Superior temporal gyrus (tissue), 1 donor: ENCODE results near the gene TMEM209.
"Not testable (repeated sequence)": the region's sequence is repeated elsewhere in the genome, so short reads cannot be mapped to it uniquely, and the experiment has no call there.

Experiments used
- DNase-seq: peaks from one replicate; pipeline ENCODE4 v3.0.0-alpha.2; 2016; ENCODE audit errors: extremely low spot score

Gene TMEM209

GRCh38 chr7:130205084-130205947, at the start of gene TMEM209:
TSS of gene TMEM209 (minus strand) at chr7:130205406. CDS start at chr7:130205375, 31 bp downstream.
- peak; percentile 97 for DNase-seq

- DNase-seq, result no peak
These were observed 49.3 kb upstream of the TMEM209 start for GRCh38 chr7:130254555-130254954.

- DNase-seq, result not testable (repeated sequence)
These were observed 44.4 kb upstream of the TMEM209 start for GRCh38 chr7:130249626-130250025.

GRCh38 chr7:130248842-130249241, 43.6 kb upstream of the TMEM209 start:
- DNase-seq, result not testable (repeated sequence)

GRCh38 chr7:130246491-130246890, 41.3 kb upstream of the TMEM209 start:
- not testable (repeated sequence) for DNase-seq

- DNase-seq, result not testable (repeated sequence)
These were observed 38.3 kb upstream of the TMEM209 start for GRCh38 chr7:130243486-130243885.

- DNase-seq, result peak; percentile 40
These were observed 37.2 kb upstream of the TMEM209 start for GRCh38 chr7:130242198-130243014.

- DNase-seq, result no peak
These were observed 35.0 kb upstream of the TMEM209 start for GRCh38 chr7:130240240-130240639.

- DNase-seq, result not testable (repeated sequence)
These were observed 31.2 kb upstream of the TMEM209 start for GRCh38 chr7:130236361-130236760.

- DNase-seq, result no peak
These were observed 28.9 kb upstream of the TMEM209 start for GRCh38 chr7:130234078-130234477.

GRCh38 chr7:130232209-130232608, 27.0 kb upstream of the TMEM209 start:
- DNase-seq, result no peak

- no peak for DNase-seq
These were observed 26.6 kb upstream of the TMEM209 start for GRCh38 chr7:130231792-130232191.

- DNase-seq, result not testable (repeated sequence)
These were observed 24.8 kb upstream of the TMEM209 start for GRCh38 chr7:130229981-130230380.

GRCh38 chr7:130228840-130229502, 23.8 kb upstream of the TMEM209 start:
- DNase-seq, result no peak

- peak; percentile 86 for DNase-seq
These were observed 22.8 kb upstream of the TMEM209 start for GRCh38 chr7:130227883-130228575.

- DNase-seq, result no peak
These were observed 21.1 kb upstream of the TMEM209 start for GRCh38 chr7:130226333-130226732.

- DNase-seq, result not testable (repeated sequence)
These were observed 19.7 kb upstream of the TMEM209 start for GRCh38 chr7:130224923-130225322.

GRCh38 chr7:130224210-130224609, 19.0 kb upstream of the TMEM209 start:
- DNase-seq, result no peak

GRCh38 chr7:130223646-130224045, 18.4 kb upstream of the TMEM209 start:
- DNase-seq, result no peak

GRCh38 chr7:130221746-130222145, 16.5 kb upstream of the TMEM209 start:
- DNase-seq, result no peak

- DNase-seq, result no peak
These were observed 14.7 kb upstream of the TMEM209 start for GRCh38 chr7:130219871-130220270.
